Vagina (tissue), 2 donors: ENCODE data around the gene ERBIN.

ENCODE experiments used
- CTCF ChIP-seq, 3 experiments: fragments of 450-650 bp in 2 of 3; fragments of 200-600 bp in 1 of 3; sonication (generic) in 1 of 3; IDR thresholded peaks; one replicate each; pipeline ENCODE4 v1.5.1; 2017 to 2019; ENCODE audit warnings: antibody characterized with exemption in 3 of 3, mild to moderate bottlenecking in 2 of 3, moderate library complexity in 2 of 3
- POLR2AphosphoS5 ChIP-seq, 2 donors: sonication (generic); formaldehyde crosslinking; IDR thresholded peaks; one replicate each; pipeline ENCODE4 v1.9.0; 2017; ENCODE audit warnings: antibody characterized with exemption in 2 of 2, mild to moderate bottlenecking in 2 of 2, low read depth in 1 of 2; ENCODE audit not compliant: insufficient read depth in 1 of 2

- TF ChIP-seq POLR2AphosphoS5 (IDR thresholded peaks at IDR 0.05; ENCODE audit: insufficient read depth in 1 of 2, low read depth in 1 of 2) = no peak
- TF ChIP-seq CTCF (IDR thresholded peaks at IDR 0.05) = no peak
These were observed 10.3 kb upstream of the ERBIN start for GRCh38 chr5:65916066-65916465.
